ENCODE results near the gene CASZ1.

The CASZ1 gene, protein sequence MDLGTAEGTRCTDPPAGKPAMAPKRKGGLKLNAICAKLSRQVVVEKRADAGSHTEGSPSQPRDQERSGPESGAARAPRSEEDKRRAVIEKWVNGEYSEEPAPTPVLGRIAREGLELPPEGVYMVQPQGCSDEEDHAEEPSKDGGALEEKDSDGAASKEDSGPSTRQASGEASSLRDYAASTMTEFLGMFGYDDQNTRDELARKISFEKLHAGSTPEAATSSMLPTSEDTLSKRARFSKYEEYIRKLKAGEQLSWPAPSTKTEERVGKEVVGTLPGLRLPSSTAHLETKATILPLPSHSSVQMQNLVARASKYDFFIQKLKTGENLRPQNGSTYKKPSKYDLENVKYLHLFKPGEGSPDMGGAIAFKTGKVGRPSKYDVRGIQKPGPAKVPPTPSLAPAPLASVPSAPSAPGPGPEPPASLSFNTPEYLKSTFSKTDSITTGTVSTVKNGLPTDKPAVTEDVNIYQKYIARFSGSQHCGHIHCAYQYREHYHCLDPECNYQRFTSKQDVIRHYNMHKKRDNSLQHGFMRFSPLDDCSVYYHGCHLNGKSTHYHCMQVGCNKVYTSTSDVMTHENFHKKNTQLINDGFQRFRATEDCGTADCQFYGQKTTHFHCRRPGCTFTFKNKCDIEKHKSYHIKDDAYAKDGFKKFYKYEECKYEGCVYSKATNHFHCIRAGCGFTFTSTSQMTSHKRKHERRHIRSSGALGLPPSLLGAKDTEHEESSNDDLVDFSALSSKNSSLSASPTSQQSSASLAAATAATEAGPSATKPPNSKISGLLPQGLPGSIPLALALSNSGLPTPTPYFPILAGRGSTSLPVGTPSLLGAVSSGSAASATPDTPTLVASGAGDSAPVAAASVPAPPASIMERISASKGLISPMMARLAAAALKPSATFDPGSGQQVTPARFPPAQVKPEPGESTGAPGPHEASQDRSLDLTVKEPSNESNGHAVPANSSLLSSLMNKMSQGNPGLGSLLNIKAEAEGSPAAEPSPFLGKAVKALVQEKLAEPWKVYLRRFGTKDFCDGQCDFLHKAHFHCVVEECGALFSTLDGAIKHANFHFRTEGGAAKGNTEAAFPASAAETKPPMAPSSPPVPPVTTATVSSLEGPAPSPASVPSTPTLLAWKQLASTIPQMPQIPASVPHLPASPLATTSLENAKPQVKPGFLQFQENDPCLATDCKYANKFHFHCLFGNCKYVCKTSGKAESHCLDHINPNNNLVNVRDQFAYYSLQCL (N-terminal part only)

DNA sequence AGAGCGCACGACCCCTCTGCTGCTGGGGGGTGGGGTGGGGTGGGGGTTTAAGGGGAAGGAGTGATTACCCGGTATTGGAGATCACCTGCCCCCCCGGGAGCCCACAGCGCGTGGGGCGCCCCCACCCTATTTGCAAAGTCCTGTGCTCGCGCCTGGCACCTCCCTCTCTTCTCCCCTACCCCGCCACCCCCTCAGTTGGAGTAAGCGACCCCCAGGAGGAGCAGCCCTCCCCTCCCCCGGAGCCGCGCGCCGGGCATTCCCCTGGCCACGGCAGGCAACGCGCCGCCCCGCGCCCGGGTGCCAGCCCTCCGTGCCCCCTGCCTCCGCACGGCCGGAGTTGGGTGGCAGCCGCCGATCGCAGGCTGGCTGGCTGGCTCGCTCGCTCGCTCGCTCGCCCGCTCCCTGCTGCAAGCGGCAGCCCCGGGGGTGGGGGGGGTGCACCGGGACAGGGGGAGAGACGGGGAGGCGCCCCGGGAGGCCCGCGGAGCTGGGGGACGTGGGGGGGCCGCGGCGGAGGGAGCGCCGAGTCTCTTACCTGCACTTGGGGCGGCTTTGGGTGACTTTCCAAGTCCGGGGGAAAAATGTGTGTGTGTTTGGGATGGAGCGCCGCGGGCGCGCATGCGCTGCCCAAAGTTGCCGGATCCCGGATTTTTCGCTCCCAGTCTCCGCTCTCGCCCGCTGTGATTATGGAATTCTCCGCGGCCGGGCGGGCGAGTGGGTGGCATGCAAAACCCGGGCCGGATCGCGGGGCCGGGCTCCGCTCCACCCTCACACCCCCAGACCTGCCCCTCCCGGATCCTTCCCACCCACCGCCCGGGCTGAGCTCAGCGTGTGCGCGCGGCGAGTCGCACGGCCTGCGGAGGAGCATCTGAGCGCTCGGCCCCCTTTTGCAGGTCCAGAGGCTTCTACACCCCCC lies at the start of gene CASZ1:
TSS of gene CASZ1 (minus strand) at position 618 of the 916 bp plus-strand sequence. CDS start 102,757 bp downstream, outside the sequence.
- no peak for DNase-seq (ENCODE audit: low read depth in 1 of 2, low spot score in 1 of 2)

DNA sequence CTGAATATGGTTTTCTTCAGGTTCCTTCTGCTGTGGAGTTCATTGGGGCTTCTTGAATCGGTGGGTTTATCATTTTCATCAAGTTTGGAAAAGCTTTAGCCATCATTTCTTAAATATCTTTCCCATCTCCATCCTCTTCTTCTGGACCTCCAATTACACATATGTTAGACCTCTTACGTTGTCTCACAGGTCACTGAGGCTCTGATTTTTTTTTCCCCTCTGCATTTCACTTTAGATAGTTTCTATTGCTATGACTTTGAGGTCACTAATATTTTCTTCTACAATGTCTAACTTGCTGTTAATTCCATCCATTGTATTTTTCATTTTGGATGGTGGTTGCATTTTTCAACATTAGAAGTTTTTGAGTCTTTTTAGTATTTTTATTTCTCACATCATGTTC lies 47.3 kb upstream of the CASZ1 start:
- DNase-seq (ENCODE audit: low read depth in 1 of 2, low spot score in 1 of 2) = no peak

DNA sequence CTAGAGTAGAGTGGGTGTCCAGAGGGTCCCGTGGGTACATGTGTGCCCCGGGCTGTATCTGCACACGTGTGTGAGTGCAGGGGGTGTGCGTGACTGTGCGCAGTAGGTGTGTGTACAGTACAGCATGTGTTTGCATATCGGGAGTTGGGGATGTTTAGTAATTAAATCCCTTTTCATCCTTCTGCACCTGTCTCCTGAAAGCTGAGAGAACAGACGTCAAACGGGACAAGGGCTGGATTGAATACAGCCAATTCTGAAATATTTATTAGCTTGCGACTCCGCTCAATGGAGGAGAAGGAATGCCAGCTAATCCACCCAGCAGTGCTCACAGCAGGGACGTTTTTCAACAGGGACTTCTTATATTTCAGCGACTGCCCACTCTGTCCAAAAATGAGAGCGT lies 44.7 kb upstream of the CASZ1 start:
- DNase-seq (ENCODE audit: low read depth in 1 of 2, low spot score in 1 of 2) = no peak

DNA sequence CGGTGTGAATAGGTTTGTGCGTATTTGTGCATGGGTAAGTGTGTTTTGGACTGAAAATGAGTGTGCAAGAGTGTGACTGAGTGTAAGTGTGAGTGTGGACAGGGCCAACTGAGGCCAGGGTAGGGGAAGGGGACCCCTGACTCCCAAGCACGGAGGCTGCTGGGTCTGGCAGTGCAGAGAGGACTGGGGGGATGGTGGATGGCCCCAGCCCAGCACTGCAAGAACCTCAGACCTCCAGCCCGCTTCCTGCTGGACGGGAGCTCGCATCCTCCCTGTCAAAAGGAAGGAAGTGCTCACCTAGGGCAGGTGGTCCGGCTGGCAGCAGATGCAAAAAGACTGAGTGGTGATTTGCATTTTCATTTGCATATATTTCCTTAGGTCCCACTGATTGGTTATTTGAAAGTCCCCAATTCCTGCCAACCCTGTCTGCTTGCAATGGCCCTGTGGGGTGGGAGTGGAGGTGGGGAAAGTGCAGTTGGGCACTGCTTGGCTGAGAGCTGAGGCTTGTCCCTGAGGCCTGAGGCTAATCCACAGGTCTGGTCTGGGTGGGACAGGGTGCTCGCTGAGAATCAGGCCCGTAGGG lies 42.8 kb upstream of the CASZ1 start:
- no peak for DNase-seq (ENCODE audit: low read depth in 1 of 2, low spot score in 1 of 2)

DNA sequence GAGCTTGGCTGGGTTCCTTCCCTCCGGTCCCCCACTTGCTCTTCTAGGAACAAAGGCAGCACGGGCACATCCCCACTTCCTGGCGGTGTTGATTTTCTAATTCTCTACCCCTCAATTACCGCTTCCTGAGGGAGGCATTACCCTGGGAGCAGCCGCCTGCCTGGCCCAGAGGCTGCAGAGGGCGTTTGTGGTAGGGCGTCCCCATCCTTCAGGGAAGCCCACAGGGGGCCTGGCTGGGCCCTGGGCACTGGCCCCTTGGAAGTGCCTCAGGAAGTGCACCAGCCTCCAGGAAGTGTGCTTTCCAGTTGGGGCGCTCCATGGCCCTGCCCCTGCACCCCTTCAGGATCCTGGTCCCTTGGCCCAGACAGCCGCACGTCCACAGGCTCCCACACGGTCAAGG lies 42.1 kb upstream of the CASZ1 start:
- DNase-seq (ENCODE audit: low read depth in 1 of 2, low spot score in 1 of 2) = no peak

DNA sequence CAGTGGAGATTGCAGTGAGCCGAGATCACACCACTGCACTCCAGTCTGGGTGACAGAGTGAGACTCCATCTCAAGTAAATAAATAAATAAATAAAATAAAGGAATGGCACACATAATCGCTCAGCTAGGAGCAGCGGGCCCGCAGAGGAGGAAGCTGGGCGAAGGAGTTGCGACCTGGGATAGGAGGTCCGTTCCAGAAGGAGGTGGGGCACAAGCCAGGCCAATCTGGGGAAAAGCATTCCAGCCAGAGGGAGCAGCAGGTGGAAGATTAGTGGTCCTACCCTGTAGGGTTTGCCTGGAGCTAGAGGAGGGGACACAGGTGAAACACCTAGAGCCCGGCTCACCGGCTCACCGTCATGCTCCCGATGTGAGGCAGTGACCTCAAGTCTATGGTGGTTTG lies 40.3 kb upstream of the CASZ1 start:
- no peak for DNase-seq (ENCODE audit: low read depth in 1 of 2, low spot score in 1 of 2)

DNA sequence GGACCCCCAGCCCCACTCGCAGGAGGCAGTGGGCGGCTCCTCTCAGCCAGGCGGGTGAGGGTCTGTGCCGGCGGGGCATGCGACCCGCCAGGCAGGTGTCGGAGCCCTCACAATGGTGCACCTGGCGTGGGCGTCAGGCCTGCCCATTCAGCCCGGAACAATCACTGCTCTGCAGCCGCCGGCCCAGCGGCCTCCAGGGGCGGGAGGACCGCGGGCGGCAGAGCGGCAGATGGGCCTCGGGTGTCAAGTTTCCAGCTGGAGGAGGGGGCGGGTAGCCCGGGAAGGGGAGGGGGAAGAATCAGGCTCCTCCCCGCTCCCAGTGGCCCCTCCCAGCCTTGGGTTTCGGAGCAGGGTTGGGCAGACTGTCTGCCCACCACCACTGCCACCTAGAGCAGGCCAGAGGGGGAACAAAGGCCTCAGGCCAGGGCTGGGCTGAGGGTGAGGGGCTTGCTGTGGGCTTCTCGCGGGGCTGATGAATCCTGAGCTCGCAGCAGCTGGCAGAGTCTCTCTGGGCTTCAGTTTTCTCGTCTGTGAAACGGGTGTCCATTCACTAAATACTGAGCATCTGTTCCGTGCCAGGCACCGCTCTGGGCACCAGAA lies 39.5 kb upstream of the CASZ1 start:
- no peak for DNase-seq (ENCODE audit: low read depth in 1 of 2, low spot score in 1 of 2)

DNA sequence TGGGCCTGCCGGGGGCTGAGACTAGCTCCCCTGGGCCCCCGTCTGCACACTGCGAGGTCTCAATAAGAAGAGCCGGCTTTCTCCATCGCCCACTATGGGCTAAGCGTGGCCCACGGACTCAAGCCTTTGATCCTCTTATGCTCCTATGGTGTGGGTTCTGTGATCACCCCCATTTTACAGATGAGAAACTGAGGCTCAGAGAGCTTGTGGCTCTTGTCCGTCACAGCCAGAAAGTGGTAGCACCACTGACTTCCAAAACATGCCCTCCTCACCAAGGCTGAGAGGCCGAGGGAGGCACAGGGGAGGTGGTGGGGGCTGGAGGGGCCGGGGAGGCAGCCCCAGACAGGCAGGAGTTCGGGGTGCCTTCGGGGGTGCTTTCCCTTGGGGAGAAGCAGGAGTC lies 39.0 kb upstream of the CASZ1 start:
- DNase-seq (ENCODE audit: low read depth in 1 of 2, low spot score in 1 of 2) = no peak

DNA sequence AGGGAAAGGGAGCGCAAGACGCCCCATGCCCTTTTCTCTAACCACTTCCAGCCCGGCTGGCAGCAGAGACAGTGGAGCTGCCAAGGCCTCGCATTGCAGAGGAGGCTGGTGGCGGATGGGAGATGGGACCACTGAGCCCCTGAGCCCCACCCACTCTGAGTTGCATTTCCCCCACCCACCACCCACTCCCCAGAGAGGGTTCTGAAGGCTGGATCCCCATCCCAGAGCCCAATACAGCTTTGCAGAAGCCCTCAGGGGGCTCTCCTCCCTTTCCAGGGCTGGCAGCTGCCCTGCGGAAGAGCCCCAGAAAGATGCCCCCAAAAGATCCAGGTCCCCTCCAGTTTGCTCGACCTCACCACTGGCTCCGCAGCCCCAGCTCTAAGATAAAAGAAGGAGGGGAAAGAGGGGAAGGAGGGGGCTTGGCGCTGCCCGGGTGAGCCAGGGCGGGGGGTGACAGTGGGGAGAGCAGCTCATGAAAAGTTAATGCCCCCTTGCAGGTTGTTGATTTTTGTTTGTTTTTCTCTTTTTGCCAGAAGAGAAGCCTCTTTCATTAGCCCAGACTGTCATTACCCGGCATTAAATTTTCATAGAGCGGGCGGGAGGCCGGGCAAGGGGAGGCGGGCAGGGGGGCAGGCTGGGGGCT lies 38.4 kb upstream of the CASZ1 start:
- no peak for DNase-seq (ENCODE audit: low read depth in 1 of 2, low spot score in 1 of 2)

DNA sequence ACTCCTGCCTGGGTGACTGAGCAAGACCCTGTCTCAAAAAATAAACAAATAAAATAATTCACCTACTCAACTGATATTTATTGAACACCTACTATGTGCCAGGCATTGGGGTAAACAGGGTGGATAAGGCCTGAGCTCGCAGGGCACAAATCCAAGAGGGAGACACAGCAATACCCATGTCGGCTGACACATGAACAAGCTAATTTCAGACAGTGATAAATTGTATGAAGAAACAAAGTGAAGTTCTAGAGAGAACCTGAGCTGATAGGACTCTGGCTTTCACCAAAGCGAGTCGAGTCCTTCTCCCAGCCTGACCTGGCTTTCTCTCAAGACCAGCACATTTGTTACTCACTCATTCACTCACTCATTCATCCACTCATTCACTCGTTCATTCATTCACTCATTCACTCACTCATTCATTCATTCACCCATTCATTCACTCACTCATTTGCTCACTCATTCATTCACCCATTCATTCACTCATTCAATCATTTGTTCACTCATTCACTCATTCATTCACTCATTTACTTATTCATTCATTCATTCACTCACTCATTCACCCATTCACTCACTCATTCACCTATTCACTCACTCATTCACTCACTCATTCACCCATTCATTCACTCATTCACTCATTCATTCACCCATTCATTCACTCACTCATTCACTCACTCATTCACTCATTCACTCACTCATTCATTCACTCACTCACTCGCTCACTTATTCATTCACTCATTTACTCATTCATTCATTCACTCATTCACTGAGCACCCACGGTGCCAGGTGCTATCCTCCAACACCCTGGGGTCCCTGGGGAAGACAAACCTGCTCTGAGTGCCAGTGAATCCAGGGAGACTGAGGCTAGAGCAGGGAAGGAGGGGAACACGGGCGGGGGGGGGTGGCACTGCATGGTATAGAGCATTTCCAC lies 37.4 kb upstream of the CASZ1 start:
- DNase-seq (ENCODE audit: low read depth in 1 of 2, low spot score in 1 of 2) = no peak

DNA sequence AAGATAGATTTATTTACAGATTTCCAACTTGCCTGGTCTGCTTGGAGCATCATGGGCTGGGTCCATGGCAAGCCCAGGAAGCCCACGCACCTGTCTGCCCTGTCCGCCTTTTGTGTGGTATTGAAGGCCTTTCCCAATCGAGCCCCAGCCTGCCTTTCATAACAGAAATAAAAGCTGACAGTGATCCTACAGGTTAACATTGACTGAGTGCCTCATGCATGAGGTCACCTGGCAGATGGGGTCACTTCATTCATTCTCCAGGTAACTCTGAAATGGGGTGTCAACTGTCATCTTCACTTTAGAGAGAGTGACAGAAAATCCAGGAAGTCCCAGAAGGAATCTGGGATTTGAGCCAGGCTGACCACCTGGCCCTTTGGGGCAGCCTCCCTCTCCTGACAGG lies 36.3 kb upstream of the CASZ1 start:
- no peak for DNase-seq (ENCODE audit: low read depth in 1 of 2, low spot score in 1 of 2)

DNA sequence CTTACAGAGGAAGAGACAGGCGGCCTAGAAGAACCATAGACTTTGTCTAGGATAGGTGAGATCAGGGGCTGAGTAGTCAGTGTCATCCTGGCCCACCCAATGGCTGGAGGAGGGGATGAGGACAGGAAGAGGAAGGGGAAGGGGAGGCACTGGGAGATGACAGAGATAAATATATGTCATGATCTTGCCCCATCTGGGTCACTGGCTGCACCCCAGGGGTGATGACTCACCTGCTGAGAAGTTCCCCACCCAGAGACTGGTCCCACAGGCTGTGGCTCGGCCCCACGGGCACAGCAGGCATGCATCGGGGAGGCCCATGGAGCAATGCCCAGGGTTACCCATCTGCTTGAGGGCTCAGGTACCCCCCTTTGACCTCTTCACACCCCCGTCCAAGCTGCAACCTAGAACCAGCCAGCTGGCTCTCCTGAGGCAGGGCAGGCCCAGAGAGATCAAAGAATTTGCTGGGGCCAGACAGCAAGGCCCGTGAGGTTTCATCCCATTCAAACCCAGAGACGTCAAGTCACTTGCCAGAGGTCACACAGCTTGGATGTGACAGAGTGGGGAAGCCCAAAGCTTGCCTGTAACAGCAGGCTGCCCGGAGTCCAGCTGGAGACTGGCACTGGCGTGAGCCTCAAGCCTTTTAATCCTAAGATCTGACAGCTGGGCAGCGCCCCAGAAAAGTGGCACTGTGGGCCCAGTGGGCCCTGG lies 34.7 kb upstream of the CASZ1 start:
- no peak for DNase-seq (ENCODE audit: low read depth in 1 of 2, low spot score in 1 of 2)

DNA sequence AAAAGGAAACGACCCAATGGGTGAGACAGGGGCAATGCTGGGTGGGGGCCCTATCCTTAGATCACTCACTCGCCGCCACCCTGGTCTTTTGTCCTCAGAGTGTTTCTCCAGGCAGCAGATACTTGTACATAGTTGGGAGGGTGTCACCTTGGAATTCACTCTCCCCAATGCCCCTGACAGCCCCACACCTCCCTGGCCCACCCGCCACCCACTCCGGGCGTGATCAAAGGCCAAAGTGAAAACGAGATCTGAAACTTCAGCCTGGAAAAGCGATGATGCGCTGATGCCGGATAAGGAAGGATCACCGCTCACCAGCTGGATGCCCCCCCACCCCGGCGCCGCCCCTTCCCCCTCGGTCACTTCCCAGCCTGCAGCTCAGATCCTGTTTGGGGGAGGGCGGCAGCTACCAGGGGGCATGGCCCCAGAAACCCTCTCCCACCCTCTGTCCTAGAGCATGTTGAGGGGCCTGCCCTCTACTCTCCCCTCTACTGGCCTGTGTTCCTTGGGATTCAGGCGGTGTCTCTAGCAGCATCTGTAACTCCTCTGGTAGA lies 33.6 kb upstream of the CASZ1 start:
- no peak for DNase-seq (ENCODE audit: low read depth in 1 of 2, low spot score in 1 of 2)

DNA sequence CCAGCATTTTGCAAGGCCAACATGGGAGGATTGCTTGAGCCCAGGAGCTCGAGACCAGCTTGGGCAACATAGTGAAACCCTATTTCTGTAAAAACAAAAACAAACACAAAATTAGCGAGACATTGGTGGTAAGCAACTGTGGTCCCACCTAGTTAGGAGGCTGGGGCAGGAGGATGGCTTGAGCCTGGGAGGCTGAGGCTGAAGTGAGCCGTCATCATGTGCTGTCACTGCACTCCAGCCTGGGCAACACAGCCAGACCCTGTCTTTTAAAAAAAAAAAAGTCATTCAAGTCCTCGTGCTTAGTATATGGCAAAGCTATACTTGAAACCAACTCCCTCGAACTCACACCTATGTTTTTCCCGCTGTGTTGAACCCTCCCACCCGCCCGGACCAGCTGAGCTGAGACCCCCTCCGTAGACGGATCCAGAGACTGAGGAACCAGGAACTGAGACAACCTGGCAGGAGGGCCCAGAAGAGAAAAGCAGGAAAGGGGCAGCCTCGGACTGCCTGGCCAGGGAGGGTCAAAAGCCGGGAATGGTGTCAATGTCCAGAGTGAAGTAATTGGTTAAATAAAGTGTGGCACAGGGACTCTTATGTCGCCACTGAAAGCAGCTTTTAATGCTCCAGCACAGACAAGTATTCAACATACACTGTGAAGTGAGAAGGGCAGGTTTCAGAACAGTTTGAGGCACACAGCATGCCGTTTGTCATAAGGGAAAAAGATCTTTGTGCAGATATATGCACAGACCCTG lies 32.8 kb upstream of the CASZ1 start:
- no peak for DNase-seq (ENCODE audit: low read depth in 1 of 2, low spot score in 1 of 2)

DNA sequence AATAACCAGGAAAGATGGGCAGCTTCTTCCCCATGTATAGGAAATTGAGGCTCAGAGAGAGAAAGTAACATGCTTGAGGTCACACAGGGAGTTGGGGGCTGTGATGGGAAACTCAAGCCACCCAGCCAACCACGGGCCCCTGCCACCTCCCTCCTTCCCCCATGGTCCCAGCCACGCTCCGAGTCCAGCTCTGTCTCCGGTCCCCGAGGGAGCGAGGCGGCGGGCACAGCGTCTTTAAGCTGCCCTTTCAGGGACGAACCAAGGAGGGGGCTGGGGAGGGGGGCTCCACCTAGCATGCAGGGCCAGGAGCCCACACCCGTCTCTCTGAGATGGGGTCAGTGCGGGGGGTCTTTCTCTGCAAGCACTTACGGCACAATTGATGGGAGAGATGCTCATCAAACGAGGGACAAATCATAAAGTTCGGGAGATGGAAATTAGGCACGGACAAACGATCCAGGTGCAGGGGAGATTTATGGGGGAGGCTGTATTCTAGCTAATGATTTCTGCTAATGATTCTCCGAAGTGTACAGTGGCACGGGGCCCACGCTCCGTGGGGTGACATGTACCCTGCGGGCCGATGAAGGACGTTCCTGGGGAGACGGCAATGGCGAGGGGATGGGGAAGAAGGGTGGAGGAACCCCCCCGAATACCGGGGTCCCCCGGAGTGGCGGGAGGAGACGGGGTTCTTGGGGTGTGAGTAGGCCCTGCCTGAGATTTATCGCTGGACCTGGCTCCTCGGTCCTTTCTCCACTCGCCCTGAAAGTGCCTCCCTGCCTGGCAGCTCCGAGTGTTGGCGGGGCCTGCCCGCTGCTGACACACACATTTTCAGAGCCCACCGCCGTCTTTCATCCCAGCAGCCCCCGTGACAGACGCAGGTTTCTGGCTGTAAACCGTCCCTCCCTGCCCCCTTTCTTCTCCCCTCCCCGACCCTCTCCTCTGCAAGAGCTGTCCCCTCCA lies 31.2 kb upstream of the CASZ1 start:
- DNase-seq (ENCODE audit: low read depth in 1 of 2, low spot score in 1 of 2) = no peak
